Measurements from ENCODE around the gene MDGA2. TPM values are rescaled to one million over a fixed set of nuclear protein-coding genes. Genes with fewer than 3 reads are reported as not detected.

MDGA2 gene
- total and polyA plus RNA-seq, 8 donors: not detected

GRCh38 chr14:47466916-47467315, 208.5 kb downstream of the MDGA2 start:
- no peaks in the 10 kb centered on the region for H3K36me3 ChIP-seq
- no peak overlapping the region for H3K4me3 ChIP-seq
- FAIRE-seq: no peak
- H3K9me3 ChIP-seq: no peaks in the 10 kb centered on the region
- TF ChIP-seq CTCF (IDR thresholded peaks at IDR 0.05): no peak
- no peak for ATAC-seq
- H3K27me3 ChIP-seq: no peaks in the 10 kb centered on the region
- no peak for DNase-seq
- H3K27ac ChIP-seq: no peak overlapping the region
- intact Hi-C loops (cut with DNase I): no loop called here
- H3K4me1 ChIP-seq: no peaks in the 10 kb centered on the region

GRCh38 chr14:47454025-47454424, 221.4 kb downstream of the MDGA2 start:
- Histone ChIP-seq H3K36me3 (no peaks in the 10 kb centered on the region), H3K4me1 (no peaks in the 10 kb centered on the region), H3K4me3 (no peak overlapping the region), H3K27me3 (no peaks in the 10 kb centered on the region), H3K27ac (no peak overlapping the region), H3K9me3 (no peaks in the 10 kb centered on the region)
- no peak for FAIRE-seq
- WGBS, 2 donors: 44 to 49% methylated on average over 2 of the region's 2 CpGs
- TF ChIP-seq CTCF (IDR thresholded peaks at IDR 0.05): no peak
- no peak for DNase-seq
- no peak for ATAC-seq
- intact Hi-C loops (cut with DNase I): no loop called here

- intact Hi-C loops (cut with DNase I): no loop called here
- TF ChIP-seq CTCF (IDR thresholded peaks at IDR 0.05): no peak
- no peak overlapping the region for H3K27ac ChIP-seq
- H3K4me3 ChIP-seq: no peak overlapping the region
- no peaks in the 10 kb centered on the region for H3K4me1 ChIP-seq
- no peak for FAIRE-seq
- 42 to 49% methylated on average over 3 of the region's 3 CpGs for WGBS, 2 donors
- no peaks in the 10 kb centered on the region for H3K9me3 ChIP-seq
- no peaks in the 10 kb centered on the region for H3K36me3 ChIP-seq
- H3K27me3 ChIP-seq: no peaks in the 10 kb centered on the region
- ATAC-seq: no peak
- DNase-seq: no peak
These were observed 228.3 kb downstream of the MDGA2 start for GRCh38 chr14:47447076-47447475.

- Histone ChIP-seq H3K27me3 (no peaks in the 10 kb centered on the region), H3K27ac (no peak overlapping the region), H3K36me3 (no peaks in the 10 kb centered on the region), H3K4me1 (no peaks in the 10 kb centered on the region), H3K4me3 (no peak overlapping the region), H3K9me3 (no peaks in the 10 kb centered on the region)
- TF ChIP-seq CTCF (IDR thresholded peaks at IDR 0.05): no peak
- ATAC-seq: no peak
- FAIRE-seq: no peak
- intact Hi-C loops (cut with DNase I): no loop called here
- DNase-seq: no peak
These were observed 233.2 kb downstream of the MDGA2 start for GRCh38 chr14:47442211-47442610.

- no peak overlapping the region for H3K27ac ChIP-seq
- no peaks in the 10 kb centered on the region for H3K4me1 ChIP-seq
- no peaks in the 10 kb centered on the region for H3K27me3 ChIP-seq
- FAIRE-seq (no peak), ATAC-seq (no peak), DNase-seq (no peak)
- 22 to 37% methylated on average over 2 of the region's 2 CpGs for WGBS, 2 donors
- H3K9me3 ChIP-seq: no peaks in the 10 kb centered on the region
- no peak for TF ChIP-seq CTCF (IDR thresholded peaks at IDR 0.05)
- H3K36me3 ChIP-seq: no peaks in the 10 kb centered on the region
- intact Hi-C loops (cut with DNase I): no loop called here
- no peak overlapping the region for H3K4me3 ChIP-seq
These were observed 235.5 kb downstream of the MDGA2 start for GRCh38 chr14:47439953-47440352.
